ENCODE data around the gene LGR4.
"Not testable (repeated sequence)": the region's sequence is repeated elsewhere in the genome, so short reads cannot be mapped to it uniquely, and the experiment has no call there.

The LGR4 gene

GRCh38 chr11:27456140-27456794 is 16.3 kb downstream of the LGR4 start:
- no peak for DNase-seq

- no peak for DNase-seq
These were observed 16.9 kb downstream of the LGR4 start for GRCh38 chr11:27455667-27456066.

GRCh38 chr11:27453701-27454100 is 18.9 kb downstream of the LGR4 start:
- DNase-seq, result no peak

- no peak for DNase-seq
These were observed 20.4 kb downstream of the LGR4 start for GRCh38 chr11:27452147-27452546.

- DNase-seq, result no peak
These were observed 21.2 kb downstream of the LGR4 start for GRCh38 chr11:27451244-27451965.

GRCh38 chr11:27448184-27448540 is 24.4 kb downstream of the LGR4 start:
- DNase-seq, result not testable (repeated sequence)

- no peak for DNase-seq
These were observed 25.1 kb downstream of the LGR4 start for GRCh38 chr11:27447288-27448183.

- DNase-seq, result no peak
These were observed 27.0 kb downstream of the LGR4 start for GRCh38 chr11:27445625-27446024.

- no peak for DNase-seq
These were observed 27.8 kb downstream of the LGR4 start for GRCh38 chr11:27444801-27445215.

GRCh38 chr11:27443746-27444507 is 28.7 kb downstream of the LGR4 start:
- DNase-seq, result no peak

GRCh38 chr11:27443227-27443626 is 29.4 kb downstream of the LGR4 start:
- DNase-seq, result no peak

GRCh38 chr11:27440090-27440489 is 32.5 kb downstream of the LGR4 start:
- no peak for DNase-seq

GRCh38 chr11:27438595-27438981 is 34.0 kb downstream of the LGR4 start:
- DNase-seq, result no peak

- DNase-seq, result no peak
These were observed 34.6 kb downstream of the LGR4 start for GRCh38 chr11:27437829-27438594.

GRCh38 chr11:27436916-27437315 is 35.7 kb downstream of the LGR4 start:
- no peak for DNase-seq

- DNase-seq, result no peak
These were observed 38.8 kb downstream of the LGR4 start for GRCh38 chr11:27433742-27434141.

GRCh38 chr11:27431808-27432207 is 40.8 kb downstream of the LGR4 start:
- no peak for DNase-seq

- DNase-seq, result no peak
These were observed 42.7 kb downstream of the LGR4 start for GRCh38 chr11:27429761-27430393.

- no peak for DNase-seq
These were observed 45.2 kb downstream of the LGR4 start for GRCh38 chr11:27427183-27427980.

- DNase-seq, result no peak
These were observed 46.8 kb downstream of the LGR4 start for GRCh38 chr11:27425814-27426213.

GRCh38 chr11:27423125-27423524 is 49.5 kb downstream of the LGR4 start:
- DNase-seq, result peak; percentile 34

All from inflammatory macrophage treated with lipopolysaccharide for 4 hours (primary cell).